Activated CD4-positive, alpha-beta memory T cell treated with anti-CD3 and anti-CD28 coated beads, Interleukin-2, amount 10 ng/mL, durations not matched to agents 7 days and 5 days (primary cell): Measurements from ENCODE around the gene SS18L1. TPM values are rescaled to one million over a fixed set of nuclear protein-coding genes. Genes with fewer than 3 reads are reported as not detected.
A peak's percentile ranks its signal among the peaks of the same experiment; 100 is the strongest.
"Not testable (repeated sequence)": the region's sequence is repeated elsewhere in the genome, so short reads cannot be mapped to it uniquely, and the experiment has no call there.

Experiments
- CTCF ChIA-PET: fragments of 350-600 bp; sonication (Branson Sonifier 250); formaldehyde crosslinking; loops from one replicate; lab custom pipeline; 2021; ENCODE audit warnings: antibody characterized with exemption, inconsistent platforms; lab: Charles Lee
- POLR2A ChIA-PET: fragments of 350-600 bp; sonication (Branson Sonifier 250); formaldehyde crosslinking; loops from one replicate; lab custom pipeline; 2021; ENCODE audit warnings: antibody characterized with exemption; lab: Charles Lee
- DNase-seq: peaks from one replicate; pipeline ENCODE4 v3.0.0-alpha.2; 2020
- H3K27ac Mint-ChIP-seq: one replicate; pipeline ENCODE4 v1.8.0; 2021; ENCODE audit warnings: mild to moderate bottlenecking, mixed read lengths
- H3K27me3 Mint-ChIP-seq: one replicate; pipeline ENCODE4 v1.8.0; 2021; ENCODE audit warnings: mixed read lengths
- H3K36me3 Mint-ChIP-seq: one replicate; pipeline ENCODE4 v1.8.0; 2021; ENCODE audit warnings: low read depth, mixed read lengths
- H3K4me1 Mint-ChIP-seq: one replicate; pipeline ENCODE4 v1.8.0; 2021; ENCODE audit warnings: mixed read lengths
- H3K4me3 Mint-ChIP-seq: one replicate; pipeline ENCODE4 v1.8.0; 2021; ENCODE audit warnings: mild to moderate bottlenecking, mixed read lengths
- H3K9me3 Mint-ChIP-seq: one replicate; pipeline ENCODE4 v1.8.0; 2021; ENCODE audit warnings: mixed read lengths
- total RNA-seq, 2 experiments: library from RNA; stranded (reverse); gene quantifications; one replicate each; pipeline ENCODE4 v1.2.3, GENCODE V29; 2021

The SS18L1 gene
- total RNA-seq, 2 experiments from 2014 or later, result 15.1 to 16.7 TPM

DNA sequence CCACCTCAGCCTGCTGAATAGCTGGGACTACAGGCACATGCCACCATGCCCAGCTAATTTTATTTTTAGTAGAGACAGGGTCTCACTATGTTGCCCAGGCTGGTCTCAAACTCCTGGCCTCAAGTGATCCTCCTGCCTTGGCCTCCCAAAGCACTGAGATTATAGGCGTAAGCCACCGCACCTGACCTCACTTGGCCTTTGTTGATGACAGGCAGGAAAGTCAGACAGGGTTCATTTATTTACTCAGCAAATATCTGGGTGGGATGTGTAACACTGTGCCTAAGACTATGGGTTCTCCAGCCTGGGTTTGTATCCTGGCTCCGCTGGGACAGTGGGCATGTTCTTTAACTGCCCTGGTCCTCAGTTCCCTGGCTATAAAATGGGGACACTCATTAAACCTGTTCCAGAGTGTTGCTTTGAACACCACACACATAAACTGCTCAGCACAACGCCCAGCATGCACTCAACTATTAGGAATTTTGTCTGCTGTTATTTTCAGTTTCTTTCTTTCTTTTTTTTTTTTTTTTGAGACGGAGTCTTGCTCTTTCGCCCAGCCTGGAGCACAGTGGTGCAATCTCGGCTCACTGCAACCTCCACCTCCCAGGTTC, 27.7 kb upstream of the SS18L1 start:
- DNase-seq, H3K27ac Mint-ChIP-seq, H3K27me3 Mint-ChIP-seq, H3K36me3 Mint-ChIP-seq, POLR2A ChIA-PET, H3K4me3 Mint-ChIP-seq, CTCF ChIA-PET: not testable (repeated sequence)
- Mint-ChIP-seq H3K4me1 (peaks cover 24% of the 10 kb centered on the region), H3K9me3 (peaks cover 20% of the 10 kb centered on the region)

DNA sequence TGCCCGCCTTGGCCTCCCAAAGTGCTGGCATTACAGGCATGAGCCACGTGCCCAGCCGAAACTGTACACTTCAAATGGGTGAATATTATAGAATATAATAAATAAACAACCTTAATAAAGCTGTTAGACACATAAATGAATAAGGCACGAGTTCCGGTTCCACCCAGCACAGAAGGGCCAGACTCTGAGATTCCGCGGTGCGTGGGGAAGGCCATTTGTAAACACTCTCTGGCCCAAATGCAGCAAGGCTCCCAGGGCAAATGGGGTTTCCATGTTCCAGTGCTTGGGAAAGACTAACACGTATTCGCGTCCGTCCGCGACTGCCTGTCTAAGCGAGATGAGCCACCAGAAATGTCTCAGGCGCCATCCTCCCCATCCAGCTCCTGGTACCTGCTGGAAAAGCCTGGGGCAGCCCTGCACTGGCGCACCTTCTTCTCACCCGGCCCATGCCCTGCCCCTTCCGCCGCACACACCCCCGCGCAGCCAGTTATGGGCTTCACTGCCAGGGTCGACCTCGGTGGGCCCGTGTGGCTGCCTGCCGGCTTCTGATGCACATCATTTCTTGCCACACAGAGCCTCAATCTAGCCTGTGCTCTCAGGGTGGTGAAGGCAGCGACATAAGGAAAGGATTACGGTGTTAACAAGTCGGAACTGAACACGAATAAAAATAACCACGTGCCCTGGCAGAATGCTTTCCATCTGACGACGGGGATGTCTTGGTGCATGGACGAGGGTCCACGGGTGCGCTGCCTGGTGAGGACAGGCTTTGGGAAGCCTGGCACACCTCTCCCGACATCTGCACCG, 26.8 kb upstream of the SS18L1 start:
- CTCF ChIA-PET, result no interaction called here
- H3K27me3 Mint-ChIP-seq, result no peaks in the 10 kb centered on the region

DNA sequence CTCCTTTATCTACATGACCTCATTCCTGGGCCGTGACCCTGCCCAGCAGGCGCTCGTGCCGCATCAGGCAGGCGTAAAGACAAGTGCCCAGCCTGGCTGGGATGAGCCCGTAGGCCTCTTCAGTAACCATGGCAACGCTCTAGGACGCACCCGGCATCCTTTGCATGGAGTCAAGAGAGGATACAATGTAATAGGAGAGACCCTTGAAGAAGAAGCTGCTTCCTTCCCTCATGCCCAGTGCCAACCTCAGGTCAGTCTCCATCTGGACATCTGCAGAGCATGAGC, 26.3 kb upstream of the SS18L1 start:
- H3K27ac Mint-ChIP-seq, result peak overlapping the region; percentile 40
- peaks cover 3% of the 10 kb centered on the region for H3K36me3 Mint-ChIP-seq
- ChIA-PET POLR2A (no interaction called here), CTCF (no interaction called here)
- no peak for DNase-seq
- H3K9me3 Mint-ChIP-seq, result peaks cover 15% of the 10 kb centered on the region
- H3K4me3 Mint-ChIP-seq, result no peak overlapping the region
- peaks cover 28% of the 10 kb centered on the region for H3K4me1 Mint-ChIP-seq
- H3K27me3 Mint-ChIP-seq, result no peaks in the 10 kb centered on the region

More for the DNA sequence above, 26.8 kb upstream of the SS18L1 start:
- H3K4me3 Mint-ChIP-seq, result no peak overlapping the region
- H3K9me3 Mint-ChIP-seq, result peaks cover 15% of the 10 kb centered on the region
- peaks cover 3% of the 10 kb centered on the region for H3K36me3 Mint-ChIP-seq
- H3K27ac Mint-ChIP-seq, result peak overlapping the region; percentile 40
- POLR2A ChIA-PET, result no interaction called here
- no peak for DNase-seq
- H3K4me1 Mint-ChIP-seq, result peaks cover 28% of the 10 kb centered on the region

DNA sequence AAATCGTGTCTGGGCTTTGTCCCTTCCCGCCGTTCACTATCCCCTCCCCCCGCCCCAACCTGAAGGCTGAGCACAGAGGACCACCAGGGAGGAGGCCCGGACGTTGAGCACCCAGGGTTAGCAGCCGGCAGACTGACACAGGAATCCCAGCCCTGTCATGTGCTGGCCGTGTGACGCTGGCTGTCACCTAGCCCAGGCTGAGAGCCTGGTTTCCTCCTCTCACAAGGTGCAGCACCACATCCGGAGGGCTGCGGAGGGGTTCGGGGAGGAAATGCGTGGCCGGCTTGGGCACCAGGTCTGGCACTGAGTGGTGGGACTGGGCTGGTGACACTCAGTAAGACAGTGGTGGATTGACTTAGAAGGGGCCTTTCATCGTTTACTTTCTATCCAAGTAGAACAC, 25.9 kb upstream of the SS18L1 start:
- peak overlapping the region; percentile 40 for H3K27ac Mint-ChIP-seq
- H3K36me3 Mint-ChIP-seq, result peaks cover 3% of the 10 kb centered on the region
- peak; percentile 86 for DNase-seq
- POLR2A ChIA-PET, result no interaction called here
- peaks cover 15% of the 10 kb centered on the region for H3K9me3 Mint-ChIP-seq
- H3K4me1 Mint-ChIP-seq, result peaks cover 28% of the 10 kb centered on the region
- no peaks in the 10 kb centered on the region for H3K27me3 Mint-ChIP-seq
- CTCF ChIA-PET, result no interaction called here
- no peak overlapping the region for H3K4me3 Mint-ChIP-seq

DNA sequence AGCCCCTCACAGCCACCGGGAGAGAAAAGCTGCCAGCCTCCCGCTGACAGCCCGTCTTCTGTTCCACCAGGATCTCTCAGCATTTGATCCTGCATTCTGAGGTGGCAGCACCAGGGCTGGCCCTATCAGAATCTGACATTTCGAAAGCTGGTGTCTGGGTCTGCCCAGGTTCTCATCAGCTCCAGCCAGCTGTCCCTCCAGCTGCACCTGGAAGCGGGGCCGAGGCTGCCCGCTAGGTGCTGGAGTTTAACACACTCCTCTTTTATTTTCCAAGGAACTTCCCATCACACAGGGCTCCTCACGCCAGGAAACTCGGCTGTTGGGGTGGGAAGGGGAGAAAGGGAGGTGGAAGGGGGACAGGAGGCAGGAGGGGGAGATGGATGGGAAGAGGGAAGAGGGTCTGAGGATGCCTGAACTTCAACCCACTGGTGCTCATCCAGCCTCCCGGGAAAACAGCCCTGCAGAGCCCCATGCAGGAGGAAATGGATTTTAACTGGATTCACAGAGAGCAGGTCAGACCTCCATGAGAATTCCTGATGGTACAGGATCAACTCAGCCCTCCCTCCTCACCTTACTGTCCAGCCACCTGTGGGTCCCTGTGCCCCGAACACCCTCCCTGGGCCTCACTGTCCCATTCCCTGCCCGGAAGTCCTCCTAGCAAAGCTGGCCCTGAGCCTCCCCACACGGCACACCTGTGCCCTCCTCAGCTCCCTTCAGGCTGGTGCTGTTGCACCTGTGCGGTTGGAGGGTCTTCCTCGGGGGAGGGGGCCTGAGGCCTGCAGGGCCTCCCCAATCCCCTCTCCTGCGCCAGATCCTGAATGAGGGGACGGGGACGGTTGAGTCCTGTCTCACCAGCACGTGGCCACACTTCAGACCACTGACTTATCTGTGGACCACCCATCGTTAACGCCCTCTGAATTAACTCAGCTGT, 25.2 kb upstream of the SS18L1 start:
- no peak overlapping the region for H3K27ac Mint-ChIP-seq
- ChIA-PET POLR2A (interaction anchor here (1.1 to 2.1 kb wide), 2 partner anchors 16 to 52 kb away, joined by 3 to 7 read pairs; partner anchors contain the start of gene TAF4), CTCF (no interaction called here)
- H3K36me3 Mint-ChIP-seq, result peaks cover 3% of the 10 kb centered on the region
- H3K9me3 Mint-ChIP-seq, result peaks cover 12% of the 10 kb centered on the region
- H3K27me3 Mint-ChIP-seq, result no peaks in the 10 kb centered on the region
- H3K4me1 Mint-ChIP-seq, result peaks cover 30% of the 10 kb centered on the region
- DNase-seq, result no peak
- H3K4me3 Mint-ChIP-seq, result no peak overlapping the region

DNA sequence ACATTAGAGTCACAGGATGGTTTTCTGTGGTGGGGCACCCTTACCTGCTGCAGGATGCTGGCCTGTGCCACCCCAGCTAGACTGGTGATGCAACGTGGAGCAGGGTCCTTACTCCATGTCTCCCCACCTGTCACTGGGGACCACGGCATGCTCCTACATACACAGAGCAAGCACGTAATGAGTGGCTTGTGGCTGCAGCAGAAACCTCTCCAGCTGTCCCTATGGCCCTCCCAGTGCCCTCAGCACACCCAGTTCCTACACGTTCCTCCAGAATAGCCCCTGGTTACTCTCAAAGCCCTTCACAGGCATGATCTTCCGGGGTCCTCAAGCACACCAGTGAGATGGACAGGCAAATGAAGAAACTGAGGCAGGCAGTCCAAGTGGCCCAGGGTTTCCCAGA, 24.5 kb upstream of the SS18L1 start:
- no peaks in the 10 kb centered on the region for H3K27me3 Mint-ChIP-seq
- H3K36me3 Mint-ChIP-seq, result peaks cover 4% of the 10 kb centered on the region
- DNase-seq, result no peak
- peaks cover 37% of the 10 kb centered on the region for H3K4me1 Mint-ChIP-seq
- H3K4me3 Mint-ChIP-seq, result no peak overlapping the region
- CTCF ChIA-PET, result no interaction called here
- no peak overlapping the region for H3K27ac Mint-ChIP-seq
- H3K9me3 Mint-ChIP-seq, result peaks cover 10% of the 10 kb centered on the region
- POLR2A ChIA-PET, result interaction anchor here (1.1 to 2.1 kb wide), 2 partner anchors 15 to 53 kb away, joined by 3 to 7 read pairs; partner anchors contain the start of gene TAF4

DNA sequence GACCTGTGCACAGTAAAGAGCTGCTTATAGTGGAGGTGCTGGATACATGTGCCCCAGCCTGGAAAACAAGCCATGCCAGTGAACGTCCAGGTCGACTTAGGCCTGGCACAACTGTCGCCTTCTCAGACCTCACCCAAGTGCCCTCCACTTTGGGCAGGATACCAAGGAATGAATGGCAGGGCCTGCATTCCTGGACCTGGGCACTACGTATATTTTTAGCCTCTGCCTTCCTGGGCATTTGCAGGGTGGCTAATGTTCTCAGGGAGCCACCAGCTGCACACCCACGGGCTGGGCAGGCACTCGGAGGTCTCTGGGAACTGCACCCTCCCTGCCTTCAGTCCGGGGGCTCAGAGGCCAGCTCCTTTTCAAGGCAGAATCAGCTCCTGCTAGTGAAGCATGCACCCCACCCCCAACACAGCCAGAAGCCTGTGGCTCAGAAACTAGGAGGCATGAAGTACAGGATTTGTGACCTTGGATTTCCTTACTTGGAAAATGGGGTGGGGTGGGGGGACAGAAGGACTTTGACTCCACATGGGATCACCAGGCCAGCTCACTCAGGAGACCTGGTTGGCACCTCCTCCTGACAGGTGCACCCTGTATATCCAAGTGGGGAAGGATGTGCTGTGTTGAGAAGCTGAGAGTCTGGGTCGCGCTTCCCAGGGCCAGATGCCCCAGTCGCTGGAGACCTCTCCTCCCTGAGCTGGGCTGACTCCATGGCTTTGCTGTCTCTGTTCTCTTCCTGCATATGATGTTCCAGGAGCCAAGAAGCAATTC, 23.8 kb upstream of the SS18L1 start:
- H3K27ac Mint-ChIP-seq, result no peak overlapping the region
- peaks cover 42% of the 10 kb centered on the region for H3K4me1 Mint-ChIP-seq
- H3K4me3 Mint-ChIP-seq, result peak overlapping the region; percentile 40
- ChIA-PET POLR2A (interaction anchor here (1.1 to 2.1 kb wide), 2 partner anchors 14 to 54 kb away, joined by 3 to 7 read pairs; partner anchors contain the start of gene TAF4), CTCF (no interaction called here)
- H3K36me3 Mint-ChIP-seq, result peaks cover 10% of the 10 kb centered on the region
- H3K27me3 Mint-ChIP-seq, result no peaks in the 10 kb centered on the region
- H3K9me3 Mint-ChIP-seq, result peaks cover 10% of the 10 kb centered on the region
- no peak for DNase-seq

DNA sequence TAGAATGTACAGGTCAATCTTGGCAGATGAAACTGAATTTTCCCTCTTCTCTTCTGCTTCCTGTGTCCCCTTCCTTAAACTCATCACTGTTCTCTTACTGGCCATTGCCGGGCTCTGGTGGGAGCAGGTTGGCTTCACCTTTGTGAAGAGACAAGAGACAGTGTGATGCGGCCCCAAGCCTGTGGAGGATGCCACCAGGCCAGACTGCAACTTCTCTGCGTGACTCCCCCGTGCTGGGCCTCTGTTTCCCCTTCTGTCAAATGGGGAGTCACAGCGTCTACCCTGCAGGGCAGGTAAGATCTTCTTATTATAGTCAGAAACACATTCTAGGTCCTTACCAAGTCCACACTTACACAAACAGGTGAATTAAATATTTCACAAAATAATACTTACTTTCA, 23.2 kb upstream of the SS18L1 start:
- H3K4me1 Mint-ChIP-seq, result peaks cover 42% of the 10 kb centered on the region
- DNase-seq, result no peak
- peaks cover 7% of the 10 kb centered on the region for H3K9me3 Mint-ChIP-seq
- POLR2A ChIA-PET, result interaction anchor here (4.3 kb wide), 1 partner anchor 53 kb away, joined by 41 read pairs; the partner anchor contains the start of gene TAF4
- CTCF ChIA-PET, result interaction anchor here (1.8 kb wide), 1 partner anchor 110 kb away, joined by 6 read pairs; no protein-coding TSS in a partner anchor
- H3K27ac Mint-ChIP-seq, result peak overlapping the region; percentile 4
- H3K36me3 Mint-ChIP-seq, result peaks cover 13% of the 10 kb centered on the region
- H3K4me3 Mint-ChIP-seq, result peak overlapping the region; percentile 40
- H3K27me3 Mint-ChIP-seq, result no peaks in the 10 kb centered on the region

DNA sequence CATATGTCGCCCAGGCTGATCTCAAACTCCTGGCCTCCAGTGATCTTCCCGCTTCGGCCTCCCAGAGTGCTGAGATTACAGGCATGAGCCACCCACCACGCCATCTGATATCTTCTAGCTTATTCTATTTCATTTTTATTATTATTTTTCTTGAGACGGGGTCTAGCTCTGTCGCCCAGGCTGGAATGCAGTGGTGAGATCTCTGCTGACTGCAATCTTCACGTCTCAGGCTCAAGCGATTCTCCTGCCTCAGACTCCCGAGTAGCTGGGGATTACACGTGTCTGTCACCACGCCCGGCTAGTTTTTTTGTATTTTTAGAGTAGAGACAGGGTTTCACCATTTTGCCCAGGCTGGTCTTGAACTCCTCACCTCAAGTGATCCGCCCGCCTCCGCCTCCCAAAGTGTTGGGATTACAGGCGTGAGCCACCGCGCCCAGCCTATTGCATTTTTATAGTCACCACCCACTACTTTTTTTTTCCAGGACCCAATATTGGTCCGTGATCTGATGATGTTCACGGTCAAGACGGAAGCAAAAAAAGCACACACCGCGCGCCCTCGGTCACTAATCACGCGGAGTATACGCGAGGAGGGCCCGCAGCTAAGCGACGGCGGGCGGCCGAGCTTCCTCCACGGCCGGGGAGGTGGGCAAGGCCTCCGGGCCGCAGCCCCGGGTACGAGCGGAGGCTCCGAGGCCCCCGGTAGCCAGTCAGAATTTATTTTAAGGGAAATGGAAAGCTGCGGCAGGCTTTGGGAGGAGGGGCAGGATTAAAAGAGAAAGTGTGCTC, 22.4 kb upstream of the SS18L1 start:
- Mint-ChIP-seq H3K27me3 (no peaks in the 10 kb centered on the region), H3K4me1 (peaks cover 42% of the 10 kb centered on the region), H3K36me3 (peaks cover 16% of the 10 kb centered on the region), H3K27ac (peak overlapping the region; percentile 86), H3K9me3 (peaks cover 4% of the 10 kb centered on the region), H3K4me3 (peak overlapping the region; percentile 84)
- ChIA-PET CTCF (interaction anchor here (1.1 to 2.3 kb wide), 4 partner anchors 20 to 496 kb away, joined by 3 to 14 read pairs (median 5); no protein-coding TSS in a partner anchor), POLR2A (interaction anchor here (0.9 to 6.9 kb wide), 5 partner anchors 12 to 62 kb away, joined by 3 to 60 read pairs (median 4); partner anchors contain the start of genes MTG2, PSMA7, SS18L1 and TAF4)
- no peak for DNase-seq

DNA sequence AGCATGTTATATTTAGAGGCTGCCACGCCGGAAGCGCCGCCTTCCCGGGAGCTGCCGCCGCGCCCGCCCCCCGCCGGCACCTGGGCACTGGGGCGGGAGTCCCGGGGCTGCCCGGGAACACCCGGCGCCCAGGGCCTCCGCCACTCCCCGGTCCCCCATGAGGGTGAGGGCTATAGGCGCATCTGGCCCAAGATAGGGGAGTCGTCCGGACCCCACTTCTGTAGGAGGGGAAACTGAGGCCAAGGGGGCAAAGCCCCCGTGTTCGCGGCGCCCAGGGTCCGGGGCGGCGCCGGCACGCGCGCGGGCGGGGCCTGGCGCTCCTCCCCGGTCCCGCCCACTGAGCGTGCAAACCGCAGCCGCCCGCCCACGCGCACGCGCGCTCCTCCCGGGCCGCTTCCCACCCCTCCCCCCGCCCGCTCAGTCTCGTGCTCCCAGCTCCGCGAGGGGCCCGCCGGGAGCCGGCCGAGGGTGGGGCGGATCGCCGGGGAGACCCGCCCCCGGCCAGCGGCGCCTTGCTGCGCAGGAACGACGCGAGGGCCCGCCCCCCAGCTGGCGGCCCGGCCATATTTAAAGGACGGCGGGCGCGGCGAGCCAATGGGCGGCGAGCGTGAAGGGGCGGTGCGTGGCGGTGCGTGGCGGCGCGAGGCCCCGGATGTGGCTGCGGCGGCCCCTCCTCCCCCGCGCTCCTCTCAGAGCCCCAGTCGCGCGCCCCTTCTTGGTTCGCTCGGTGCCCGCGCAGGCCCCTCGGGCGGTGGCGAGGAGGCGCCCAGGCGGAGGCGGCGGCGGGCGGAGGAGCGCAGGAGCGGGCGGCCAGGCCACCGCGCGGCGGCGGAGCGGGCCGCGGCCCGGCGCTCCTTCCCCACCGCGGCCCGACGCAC, 21.6 kb upstream of the SS18L1 start, which contains the start of gene LSM14B:
LSM14B (plus strand) TSS at position 700 of the 878 bp plus-strand sequence. CDS start 192 bp downstream, outside the sequence.
- H3K9me3 Mint-ChIP-seq, result peaks cover 3% of the 10 kb centered on the region
- H3K27me3 Mint-ChIP-seq, result no peaks in the 10 kb centered on the region
- peak within 1 kb of the TSS; percentile 84 for H3K4me3 Mint-ChIP-seq
- ChIA-PET POLR2A (interaction anchor here (0.9 to 6.9 kb wide), 6 partner anchors 11 to 61 kb away, joined by 3 to 60 read pairs (median 4); partner anchors contain the start of genes MTG2, PSMA7, SS18L1 and TAF4), CTCF (interaction anchor here (1.1 to 2.3 kb wide), 5 partner anchors 14 to 495 kb away, joined by 3 to 14 read pairs (median 5); no protein-coding TSS in a partner anchor)
- peak; percentile 97 for DNase-seq
- H3K4me1 Mint-ChIP-seq, result peaks cover 42% of the 10 kb centered on the region
- H3K36me3 Mint-ChIP-seq, result peaks cover 24% of the 10 kb centered on the region
- H3K27ac Mint-ChIP-seq, result peak within 1 kb of the TSS; percentile 86
